Upper lobe of left lung (tissue), 6 donors: ENCODE data around the gene ZNF107. TPM values are rescaled to one million over a fixed set of nuclear protein-coding genes. Genes with fewer than 3 reads are reported as not detected.
A peak's percentile ranks its signal among the peaks of the same experiment; 100 is the strongest.

Source experiments
- ATAC-seq, 2 donors: fragments of 200-7000 bp; cut with Tn5 transposase; one replicate each; pipeline ENCODE4 v1.9.1; 2022; ENCODE audit warnings: mild to moderate bottlenecking in 2 of 2, moderate library complexity in 2 of 2; ENCODE audit not compliant: low FRiP score in 2 of 2
- DNase-seq, 2 donors: peaks; one replicate each; pipeline ENCODE4 v3.0.0-alpha.2; 2019 to 2020
- H3K27ac ChIP-seq, 4 donors: fragments of 200-600 bp; sonication (generic); one replicate each; pipeline ENCODE4 v1.5.1; 2016 to 2019
- H3K27me3 ChIP-seq, 4 donors: fragments of 200-600 bp; sonication (generic); one replicate each; pipeline ENCODE4 v1.5.1; 2017 to 2019
- H3K36me3 ChIP-seq, 4 donors: fragments of 200-600 bp; sonication (generic); one replicate each; pipeline ENCODE4 v1.5.1; 2016 to 2019
- H3K4me1 ChIP-seq, 4 donors: fragments of 200-600 bp; sonication (generic); one replicate each; pipeline ENCODE4 v1.5.1; 2018 to 2019
- H3K4me3 ChIP-seq, 4 donors: fragments of 200-600 bp; sonication (generic); one replicate each; pipeline ENCODE4 v1.5.1; 2017 to 2019; ENCODE audit warnings: mild to moderate bottlenecking in 2 of 4, moderate library complexity in 1 of 4
- H3K9me3 ChIP-seq, 4 donors: fragments of 200-600 bp; sonication (generic); one replicate each; pipeline ENCODE4 v1.5.1; 2018 to 2019
- CTCF ChIP-seq, 6 experiments: fragments of 450-650 bp in 4 of 6; fragments of 200-600 bp in 2 of 6; sonication (generic) in 2 of 6; IDR thresholded peaks; one replicate each; pipeline ENCODE4 v1.5.1; 2016 to 2019; ENCODE audit warnings: antibody characterized with exemption in 6 of 6
- EP300 ChIP-seq, 4 donors: sonication (generic); formaldehyde crosslinking; IDR thresholded peaks; one replicate each; pipeline ENCODE4 v1.5.1; 2017; ENCODE audit warnings: antibody characterized with exemption in 4 of 4, control low read depth in 2 of 4
- POLR2A ChIP-seq, 4 donors: fragments of 450-650 bp; IDR thresholded peaks; one replicate each; pipeline ENCODE4 v1.5.1; 2016 to 2017; ENCODE audit warnings: antibody characterized with exemption in 4 of 4, mild to moderate bottlenecking in 2 of 4
- POLR2AphosphoS5 ChIP-seq, 2 donors: sonication (generic); formaldehyde crosslinking; IDR thresholded peaks; one replicate each; pipeline ENCODE4 v1.5.1; 2017; ENCODE audit warnings: antibody characterized with exemption in 2 of 2
- WGBS, 2 donors: methylation state at CpG; one replicate each; pipeline ENCODE4 v1.1.5; 2017 to 2018; 5-methylcytosine and 5-hydroxymethylcytosine counted together
- total RNA-seq, 6 donors: library from RNA; depleted of rRNA in 4 of 6; stranded (reverse); fragments of >200 nt in 4 of 6; gene quantifications; one replicate each; pipeline versions ENCODE4 v1.1.0 to v1.2.1, GENCODE V29; 2016 to 2021
- donor health status: DM: no; HTN: no; CAD: no; lungs with moderate emphysema.
- donor health status: DM: no; HTN: yes; CAD: no; lungs with severe emphysema.

ZNF107 gene
- total RNA-seq, 6 donors from 2014 or later = 2.7 to 13.6 (median 4.2) TPM

- H3K27ac ChIP-seq = no peak overlapping the region
- TF ChIP-seq POLR2AphosphoS5 (IDR thresholded peaks at IDR 0.05) (no peak), POLR2A (IDR thresholded peaks at IDR 0.05) (no peak), EP300 (IDR thresholded peaks at IDR 0.05) (no peak), CTCF (IDR thresholded peaks at IDR 0.05) (no peak)
- H3K4me3 ChIP-seq = no peak overlapping the region
- H3K4me1 ChIP-seq = peaks cover 0 to 2% (median 0%) of the 10 kb centered on the region in 4 donors
- no peaks in the 10 kb centered on the region for H3K27me3 ChIP-seq
- ATAC-seq (no peak), DNase-seq (no peak)
- 89 to 96% methylated on average over 8 of the region's 8 CpGs for WGBS, 2 donors
- peaks cover 0 to 7% (median 3%) of the 10 kb centered on the region in 4 donors for H3K9me3 ChIP-seq
- H3K36me3 ChIP-seq = peaks cover 0 to 15% (median 9%) of the 10 kb centered on the region in 4 donors
Measured at GRCh38 chr7:64672414-64672813, 6.5 kb downstream of the ZNF107 start.

- TF ChIP-seq POLR2A (IDR thresholded peaks at IDR 0.05) (no peak), EP300 (IDR thresholded peaks at IDR 0.05) (no peak), CTCF (IDR thresholded peaks at IDR 0.05) (no peak), POLR2AphosphoS5 (IDR thresholded peaks at IDR 0.05) (no peak)
- peaks cover 13 to 52% (median 40%) of the 10 kb centered on the region in 4 donors for H3K36me3 ChIP-seq
- no peaks in the 10 kb centered on the region for H3K4me1 ChIP-seq
- WGBS, 2 donors = 97 to 98% methylated on average over 9 of the region's 9 CpGs
- no peak for DNase-seq
- H3K27ac ChIP-seq = no peak overlapping the region
- H3K9me3 ChIP-seq = peaks cover 0 to 11% (median 0%) of the 10 kb centered on the region in 4 donors
- no peaks in the 10 kb centered on the region for H3K27me3 ChIP-seq
- H3K4me3 ChIP-seq = no peak overlapping the region
- ATAC-seq = no peak
Measured at GRCh38 chr7:64685091-64685490, 19.2 kb downstream of the ZNF107 start.

- Histone ChIP-seq H3K4me3 (no peak overlapping the region), H3K9me3 (peaks cover 0 to 6% (median 0%) of the 10 kb centered on the region in 4 donors), H3K4me1 (no peaks in the 10 kb centered on the region), H3K27ac (no peak overlapping the region), H3K36me3 (peaks cover 13 to 47% (median 38%) of the 10 kb centered on the region in 4 donors), H3K27me3 (no peaks in the 10 kb centered on the region)
- no peak for ATAC-seq
- WGBS, 2 donors = 76 to 95% methylated on average over 3 of the region's 3 CpGs
- DNase-seq = no peak
- TF ChIP-seq EP300 (IDR thresholded peaks at IDR 0.05) (no peak), POLR2AphosphoS5 (IDR thresholded peaks at IDR 0.05) (no peak), CTCF (IDR thresholded peaks at IDR 0.05) (no peak), POLR2A (IDR thresholded peaks at IDR 0.05) (no peak)
Measured at GRCh38 chr7:64685741-64686140, 19.8 kb downstream of the ZNF107 start.

GRCh38 chr7:64686493-64687184, 20.7 kb downstream of the ZNF107 start:
- H3K9me3 ChIP-seq = peaks cover 0 to 6% (median 0%) of the 10 kb centered on the region in 4 donors
- H3K27ac ChIP-seq = peak overlapping the region in 1 of 4 donors; percentile 14
- ATAC-seq (no peak), DNase-seq (no peak)
- WGBS, 2 donors = 74 to 89% methylated on average over 10 of the region's 10 CpGs
- no peaks in the 10 kb centered on the region for H3K27me3 ChIP-seq
- TF ChIP-seq POLR2A (IDR thresholded peaks at IDR 0.05) (no peak), POLR2AphosphoS5 (IDR thresholded peaks at IDR 0.05) (no peak), CTCF (IDR thresholded peaks at IDR 0.05) (no peak), EP300 (IDR thresholded peaks at IDR 0.05) (no peak)
- H3K4me3 ChIP-seq = no peak overlapping the region
- peaks cover 13 to 44% (median 29%) of the 10 kb centered on the region in 4 donors for H3K36me3 ChIP-seq
- H3K4me1 ChIP-seq = no peaks in the 10 kb centered on the region

- Histone ChIP-seq H3K4me1 (no peaks in the 10 kb centered on the region), H3K36me3 (peaks cover 13 to 48% (median 28%) of the 10 kb centered on the region in 4 donors), H3K27ac (no peak overlapping the region), H3K9me3 (peaks cover 0 to 6% (median 0%) of the 10 kb centered on the region in 4 donors), H3K4me3 (no peak overlapping the region), H3K27me3 (no peaks in the 10 kb centered on the region)
- 100% methylated on average over 1 of the region's 1 CpG for WGBS, 2 donors
- DNase-seq = no peak
- no peak for ATAC-seq
- TF ChIP-seq POLR2A (IDR thresholded peaks at IDR 0.05) = no peak
- no peak for TF ChIP-seq POLR2AphosphoS5 (IDR thresholded peaks at IDR 0.05)
- no peak for TF ChIP-seq CTCF (IDR thresholded peaks at IDR 0.05)
Measured at GRCh38 chr7:64687249-64687648, 21.3 kb downstream of the ZNF107 start.
